Astrocyte (in vitro differentiated cells and primary cell): Measurements from ENCODE around the gene EPC2. TPM values are rescaled to one million over a fixed set of nuclear protein-coding genes. Genes with fewer than 3 reads are reported as not detected.

Experiments
- DNase-seq: peaks from one replicate; pipeline ENCODE4 v3.0.0-alpha.2; 2010; ENCODE audit warnings: low read depth
- FAIRE-seq: peaks from 2 replicates; lab custom pipeline; 2011; peaks lifted over from hg19 to GRCh38; lab: Jason Lieb, UNC
- H2AFZ ChIP-seq: 2 replicates; pipeline ENCODE4 v1.6.0; 2012; ENCODE audit warnings: low read depth, low read length, inconsistent platforms
- H3K27ac ChIP-seq: 2 replicates; pipeline ENCODE4 v1.5.1; 2011; ENCODE audit warnings: low read depth, low read length, inconsistent platforms
- H3K27me3 ChIP-seq: 2 replicates; pipeline ENCODE4 v1.6.0; 2011; ENCODE audit warnings: low read length, inconsistent platforms; ENCODE audit not compliant: insufficient read depth
- H3K36me3 ChIP-seq: 2 replicates; pipeline ENCODE4 v1.5.1; 2011; ENCODE audit warnings: low read length, inconsistent platforms; ENCODE audit not compliant: insufficient read depth
- H3K4me1 ChIP-seq: 2 replicates; pipeline ENCODE4 v1.5.1; 2011; ENCODE audit warnings: low read length, inconsistent platforms; ENCODE audit not compliant: insufficient read depth
- H3K4me2 ChIP-seq: 2 replicates; pipeline ENCODE4 v1.6.0; 2012; ENCODE audit warnings: low read length, inconsistent platforms
- H3K4me3 ChIP-seq: 2 replicates; pipeline ENCODE4 v1.5.1; 2011; ENCODE audit warnings: low read depth, mild to moderate bottlenecking, low read length, inconsistent platforms; ENCODE audit not compliant: insufficient read depth
- H3K79me2 ChIP-seq: 2 replicates; pipeline ENCODE4 v1.6.0; 2012; ENCODE audit warnings: mild to moderate bottlenecking, low read length, inconsistent platforms; ENCODE audit not compliant: insufficient read depth
- H3K9ac ChIP-seq: 2 replicates; pipeline ENCODE4 v1.6.0; 2012; ENCODE audit warnings: mild to moderate bottlenecking, low read length, inconsistent platforms
- H3K9me3 ChIP-seq: 2 replicates; pipeline ENCODE4 v1.5.1; 2012; ENCODE audit warnings: low read depth, mild to moderate bottlenecking, low read length, inconsistent platforms; ENCODE audit not compliant: insufficient read depth
- H4K20me1 ChIP-seq: 2 replicates; pipeline ENCODE4 v1.6.0; 2012; ENCODE audit warnings: low read length, inconsistent platforms; ENCODE audit not compliant: insufficient read depth
- H3K27ac Mint-ChIP-seq: one replicate; pipeline ENCODE4 v1.8.0; 2021; ENCODE audit warnings: mild to moderate bottlenecking, mixed read lengths; ENCODE audit not compliant: unreplicated experiment
- H3K27me3 Mint-ChIP-seq: one replicate; pipeline ENCODE4 v1.8.0; 2021; ENCODE audit warnings: low read depth, mixed read lengths; ENCODE audit not compliant: unreplicated experiment
- H3K36me3 Mint-ChIP-seq: one replicate; pipeline ENCODE4 v1.8.0; 2021; ENCODE audit warnings: low read depth, mixed read lengths; ENCODE audit not compliant: unreplicated experiment
- H3K4me1 Mint-ChIP-seq: one replicate; pipeline ENCODE4 v1.8.0; 2021; ENCODE audit warnings: low read depth, mixed read lengths; ENCODE audit not compliant: unreplicated experiment
- H3K4me3 Mint-ChIP-seq: one replicate; pipeline ENCODE4 v1.8.0; 2021; ENCODE audit warnings: mild to moderate bottlenecking, moderate library complexity, mixed read lengths; ENCODE audit not compliant: unreplicated experiment
- H3K9me3 Mint-ChIP-seq: one replicate; pipeline ENCODE4 v1.8.0; 2021; ENCODE audit warnings: mild to moderate bottlenecking, mixed read lengths; ENCODE audit not compliant: unreplicated experiment
- CTCF ChIP-seq: IDR thresholded peaks from 2 replicates; pipeline ENCODE4 v1.5.1; 2011; ENCODE audit warnings: low read depth, mild to moderate bottlenecking, inconsistent platforms, low read length, moderate library complexity; ENCODE audit not compliant: insufficient read depth
- EZH2 ChIP-seq: IDR thresholded peaks from 2 replicates; pipeline ENCODE4 v1.6.1; 2012; ENCODE audit warnings: mild to moderate bottlenecking, low read length, inconsistent platforms; ENCODE audit not compliant: insufficient read depth
- total RNA-seq: library from RNA; stranded (reverse); gene quantifications from 2 replicates; pipeline ENCODE4 v1.2.1, GENCODE V29; 2021

EPC2 gene
- total RNA-seq, 1 donor from 2014 or later = 24.8 TPM

GRCh38 chr2:148832637-148833036, 188.1 kb downstream of the EPC2 start:
- DNase-seq = no peak
- H3K9ac ChIP-seq = no peak overlapping the region
- H3K27me3 ChIP-seq = no peaks in the 10 kb centered on the region
- H3K4me2 ChIP-seq = no peak overlapping the region
- H3K4me3 Mint-ChIP-seq = no peak overlapping the region
- H4K20me1 ChIP-seq = no peaks in the 10 kb centered on the region
- peaks cover 9% of the 10 kb centered on the region for H3K9me3 Mint-ChIP-seq
- H3K4me1 ChIP-seq = no peaks in the 10 kb centered on the region
- no peaks in the 10 kb centered on the region for H3K36me3 ChIP-seq
- H3K4me3 ChIP-seq = no peak overlapping the region
- no peaks in the 10 kb centered on the region for H3K9me3 ChIP-seq
- TF ChIP-seq CTCF (no peak), EZH2 (no peak)
- H3K27me3 Mint-ChIP-seq = peaks cover 15% of the 10 kb centered on the region
- no peak overlapping the region for H3K27ac ChIP-seq
- H3K79me2 ChIP-seq = no peaks in the 10 kb centered on the region
- peaks cover 4% of the 10 kb centered on the region for H3K36me3 Mint-ChIP-seq
- H3K4me1 Mint-ChIP-seq = peaks cover 3% of the 10 kb centered on the region
- H2AFZ ChIP-seq = no peak overlapping the region
- no peak overlapping the region for H3K27ac Mint-ChIP-seq
- FAIRE-seq = no peak

Other genes starting within 250 kb of the EPC2 start
- 21.0 and 24.3 TPM in 2 replicates for gene KIF5C, start 230.5 kb downstream of the EPC2 start, total RNA-seq